ENCODE measurements around the gene WBP2. TPM values are rescaled to one million over a fixed set of nuclear protein-coding genes. Genes with fewer than 3 reads are reported as not detected.
A peak's percentile ranks its signal among the peaks of the same experiment; 100 is the strongest.

Gene WBP2
- total RNA-seq, 4 donors from 2014 or later = 64.9 to 99.4 (median 76.9) TPM

GRCh38 chr17:75876938-75877751 is 22.0 kb upstream of the WBP2 start:
- peak; percentile 95 to 96 for DNase-seq (ENCODE audit: low spot score in 2 of 2)
- WGBS = 2% methylated on average over 13 of the region's 41 CpGs
- H3K27ac ChIP-seq = peak overlapping the region; percentile 98
- H3K4me3 ChIP-seq = peak overlapping the region; percentile 82
- no peaks in the 10 kb centered on the region for H3K9me3 ChIP-seq
- peaks cover 78% of the 10 kb centered on the region for H3K4me1 ChIP-seq
- peaks cover 19% of the 10 kb centered on the region for H3K36me3 ChIP-seq
- H3K27me3 ChIP-seq = no peaks in the 10 kb centered on the region
- TF ChIP-seq POLR2A (IDR thresholded peaks at IDR 0.05) = peak in 1 of 2 donors; percentile 56
- peak in 2 of 3 donors; percentile 66 to 84 for TF ChIP-seq POLR2AphosphoS5 (IDR thresholded peaks at IDR 0.05)
- no peak for TF ChIP-seq EP300 (IDR thresholded peaks at IDR 0.05)

- H3K4me1 ChIP-seq = peaks cover 78% of the 10 kb centered on the region
Measured at GRCh38 chr17:75876190-75876937, 21.2 kb upstream of the WBP2 start.

GRCh38 chr17:75875940-75876189 is 20.7 kb upstream of the WBP2 start:
- peaks cover 19% of the 10 kb centered on the region for H3K36me3 ChIP-seq
- no peaks in the 10 kb centered on the region for H3K27me3 ChIP-seq
- H3K4me1 ChIP-seq = peaks cover 78% of the 10 kb centered on the region
- 12% methylated on average over 3 of the region's 5 CpGs for WGBS
- peak overlapping the region; percentile 82 for H3K4me3 ChIP-seq
- TF ChIP-seq POLR2AphosphoS5 (IDR thresholded peaks at IDR 0.05) (peak in 2 of 3 donors; percentile 33 to 62), POLR2A (IDR thresholded peaks at IDR 0.05) (no peak)
- no peaks in the 10 kb centered on the region for H3K9me3 ChIP-seq
- no peak for DNase-seq (ENCODE audit: low spot score in 2 of 2)
- H3K27ac ChIP-seq = peak overlapping the region; percentile 98

More at GRCh38 chr17:75876190-75876937, 21.2 kb upstream of the WBP2 start:
- TF ChIP-seq POLR2AphosphoS5 (IDR thresholded peaks at IDR 0.05) (no peak), CTCF (IDR thresholded peaks at IDR 0.05) (peak in 1 of 2 donors; percentile 4)
- Histone ChIP-seq H3K9me3 (no peaks in the 10 kb centered on the region), H3K4me3 (peak overlapping the region; percentile 82), H3K36me3 (peaks cover 19% of the 10 kb centered on the region), H3K27me3 (no peaks in the 10 kb centered on the region), H3K27ac (peak overlapping the region; percentile 98)
- WGBS = 8% methylated on average over 10 of the region's 26 CpGs
- DNase-seq (ENCODE audit: low spot score in 2 of 2) = no peak

GRCh38 chr17:75875182-75875939 is 20.2 kb upstream of the WBP2 start:
- TF ChIP-seq CTCF (IDR thresholded peaks at IDR 0.05) (no peak), EP300 (IDR thresholded peaks at IDR 0.05) (no peak), POLR2AphosphoS5 (IDR thresholded peaks at IDR 0.05) (no peak), POLR2A (IDR thresholded peaks at IDR 0.05) (no peak)
- H3K4me3 ChIP-seq = peak overlapping the region; percentile 82

GRCh38 chr17:75874323-75875181 is 19.4 kb upstream of the WBP2 start:
- H3K27ac ChIP-seq = peak overlapping the region; percentile 98
- TF ChIP-seq CTCF (IDR thresholded peaks at IDR 0.05) = no peak
- H3K4me3 ChIP-seq = no peak overlapping the region
- peaks cover 19% of the 10 kb centered on the region for H3K36me3 ChIP-seq
- no peaks in the 10 kb centered on the region for H3K27me3 ChIP-seq
- peaks cover 91% of the 10 kb centered on the region for H3K4me1 ChIP-seq
- no peak for DNase-seq (ENCODE audit: low spot score in 2 of 2)
- 81% methylated on average over 22 of the region's 38 CpGs for WGBS
- H3K9me3 ChIP-seq = no peaks in the 10 kb centered on the region

More at GRCh38 chr17:75875182-75875939, 20.2 kb upstream of the WBP2 start:
- DNase-seq (ENCODE audit: low spot score in 2 of 2) = no peak
- H3K4me1 ChIP-seq = peaks cover 83% of the 10 kb centered on the region
- 11% methylated on average over 8 of the region's 18 CpGs for WGBS
- peaks cover 19% of the 10 kb centered on the region for H3K36me3 ChIP-seq
- H3K27me3 ChIP-seq = no peaks in the 10 kb centered on the region
- H3K27ac ChIP-seq = peak overlapping the region; percentile 98
- no peaks in the 10 kb centered on the region for H3K9me3 ChIP-seq

Measured in suprapubic skin (tissue), 4 donors.